Measurements from ENCODE around the gene FGD5.
A peak's percentile ranks its signal among the peaks of the same experiment; 100 is the strongest.

FGD5 gene

GRCh38 chr3:14907043-14907966 lies 88.5 kb downstream of the FGD5 start:
- DNase-seq (ENCODE audit: low read depth): no peak

- DNase-seq (ENCODE audit: low read depth): no peak
Observed at GRCh38 chr3:14909250-14909649, 90.5 kb downstream of the FGD5 start.

DNA sequence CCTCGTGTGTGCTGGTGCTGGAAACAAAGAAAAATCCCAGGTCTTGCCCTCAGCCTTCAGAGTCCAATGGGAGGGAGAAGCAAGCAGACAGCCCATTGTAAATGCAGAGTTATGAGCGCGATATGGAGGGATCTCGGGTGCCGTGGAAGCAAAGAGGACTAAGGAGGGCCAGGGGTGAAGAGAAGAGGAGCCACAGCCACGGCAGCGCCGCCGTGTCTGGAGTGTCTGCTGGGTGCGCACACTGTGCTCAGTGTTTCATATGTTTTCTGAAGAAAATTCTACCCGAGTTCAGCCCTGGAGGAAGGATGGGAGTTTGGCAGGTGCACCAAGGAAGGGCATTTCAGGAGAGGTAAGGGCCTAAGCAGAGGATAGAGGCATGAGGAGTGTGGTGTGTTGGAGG lies 92.9 kb downstream of the FGD5 start:
- no peak for DNase-seq (ENCODE audit: low read depth)

DNA sequence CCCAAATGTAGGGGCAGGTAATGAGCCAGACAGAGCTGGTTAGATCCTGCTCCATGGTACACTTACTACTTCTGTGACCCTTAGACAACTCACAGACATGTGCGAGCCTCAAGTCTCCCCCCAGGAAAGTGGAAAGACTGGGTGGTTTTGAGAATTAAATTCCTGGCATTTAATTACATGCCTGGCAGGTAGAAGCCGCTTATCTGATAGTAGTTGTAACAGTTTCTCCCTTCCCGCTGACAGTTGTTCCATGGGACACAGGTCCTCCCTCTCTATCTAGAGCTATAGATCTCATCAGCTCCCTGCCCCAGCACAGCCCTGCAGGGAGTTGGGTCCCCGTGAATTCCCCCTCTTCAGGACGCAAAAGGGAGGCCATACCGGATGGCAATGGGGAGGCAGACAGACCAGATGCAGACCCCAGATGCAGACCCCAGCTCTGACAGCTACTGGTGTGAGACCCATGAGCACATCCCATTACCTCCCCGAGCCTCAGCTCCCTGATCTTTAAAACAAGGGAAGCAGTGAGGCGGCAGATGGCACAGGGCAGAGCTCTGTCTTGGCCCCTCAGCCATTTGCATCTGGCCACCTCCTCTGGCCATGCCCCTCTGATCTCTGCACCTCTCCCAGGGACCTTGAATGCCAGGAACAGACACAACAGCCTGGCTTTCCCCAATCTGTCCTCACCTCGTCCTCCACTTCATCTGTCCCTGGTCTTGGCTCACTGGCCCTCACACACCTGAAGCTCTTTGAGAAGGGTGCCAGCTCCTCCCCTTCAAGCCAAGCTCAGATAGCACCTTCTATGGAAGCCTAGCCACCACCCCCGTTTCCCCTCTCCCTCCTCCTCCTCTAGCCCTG lies 94.5 kb downstream of the FGD5 start:
- DNase-seq (ENCODE audit: low read depth): no peak

GRCh38 chr3:14913926-14914778 lies 95.4 kb downstream of the FGD5 start:
- no peak for DNase-seq (ENCODE audit: low read depth)

DNA sequence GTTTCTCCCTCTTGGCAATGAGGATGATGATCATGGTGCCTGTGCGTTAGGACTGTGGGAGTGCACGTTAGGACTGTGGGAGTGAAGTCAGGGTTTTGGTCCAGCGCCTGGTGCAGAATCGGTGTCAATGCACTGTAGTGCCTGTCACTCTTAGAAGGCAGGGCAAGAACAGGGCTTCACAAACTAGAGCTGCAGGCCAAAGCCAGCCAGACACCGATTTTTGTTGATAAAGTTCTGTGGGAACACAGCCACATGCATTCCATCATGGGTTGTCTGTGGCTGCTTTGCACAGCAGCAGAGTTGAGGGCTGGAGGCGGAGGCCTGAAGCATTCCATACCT lies 96.0 kb downstream of the FGD5 start:
- DNase-seq (ENCODE audit: low read depth): no peak

GRCh38 chr3:14915636-14916222 lies 97.0 kb downstream of the FGD5 start:
- DNase-seq (ENCODE audit: low read depth): no peak

GRCh38 chr3:14918356-14918860 lies 99.6 kb downstream of the FGD5 start:
- DNase-seq (ENCODE audit: low read depth): no peak

DNA sequence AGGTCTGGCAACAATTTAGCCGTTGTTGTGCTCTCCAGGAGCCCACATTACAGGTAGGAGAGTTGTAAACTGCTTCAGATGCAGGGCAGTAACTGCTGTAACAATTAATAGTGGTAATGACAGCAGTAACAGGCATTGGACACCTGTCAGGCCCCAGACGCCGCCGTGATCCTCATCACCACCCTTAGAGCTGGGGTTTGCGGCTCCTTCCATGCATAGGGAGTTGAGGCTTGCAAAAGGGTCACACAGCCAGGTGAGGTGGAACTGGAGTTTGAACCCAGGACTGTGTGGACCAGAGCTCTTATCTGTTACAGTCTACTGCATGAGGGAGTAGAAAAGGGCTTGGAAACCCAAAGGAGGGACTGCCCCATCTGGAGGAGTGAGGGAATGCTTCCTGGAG lies 101.8 kb downstream of the FGD5 start:
- DNase-seq (ENCODE audit: low read depth): no peak

- DNase-seq (ENCODE audit: low read depth): peak; percentile 54
Observed at GRCh38 chr3:14921034-14921616, 102.4 kb downstream of the FGD5 start.

GRCh38 chr3:14921811-14922705 lies 103.3 kb downstream of the FGD5 start:
- DNase-seq (ENCODE audit: low read depth): no peak

GRCh38 chr3:14922863-14923262 lies 104.1 kb downstream of the FGD5 start:
- no peak for DNase-seq (ENCODE audit: low read depth)

- DNase-seq (ENCODE audit: low read depth): no peak
Observed at GRCh38 chr3:14923476-14923875, 104.7 kb downstream of the FGD5 start.

GRCh38 chr3:14925729-14926591 lies 107.2 kb downstream of the FGD5 start:
- DNase-seq (ENCODE audit: low read depth): peak; percentile 35

DNA sequence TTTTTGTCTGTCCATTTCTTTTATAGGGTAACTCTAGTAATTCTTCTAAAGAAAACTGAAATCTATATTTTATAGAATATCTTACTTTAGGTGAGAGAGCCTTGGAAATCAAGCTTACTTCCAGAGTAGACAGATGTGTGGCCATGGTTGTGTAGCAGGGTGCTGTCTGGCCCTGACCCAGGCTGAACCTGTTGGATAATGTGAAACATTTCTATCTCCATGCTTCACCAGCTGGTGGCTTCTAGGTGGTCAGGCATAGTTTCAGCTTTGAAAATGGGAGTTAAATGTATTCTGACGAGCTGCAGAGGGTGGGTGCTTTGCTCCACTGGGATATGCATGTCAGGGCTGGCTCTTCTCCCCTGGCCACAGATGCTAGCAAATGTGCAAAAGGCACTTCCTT lies 107.8 kb downstream of the FGD5 start:
- no peak for DNase-seq (ENCODE audit: low read depth)

DNA sequence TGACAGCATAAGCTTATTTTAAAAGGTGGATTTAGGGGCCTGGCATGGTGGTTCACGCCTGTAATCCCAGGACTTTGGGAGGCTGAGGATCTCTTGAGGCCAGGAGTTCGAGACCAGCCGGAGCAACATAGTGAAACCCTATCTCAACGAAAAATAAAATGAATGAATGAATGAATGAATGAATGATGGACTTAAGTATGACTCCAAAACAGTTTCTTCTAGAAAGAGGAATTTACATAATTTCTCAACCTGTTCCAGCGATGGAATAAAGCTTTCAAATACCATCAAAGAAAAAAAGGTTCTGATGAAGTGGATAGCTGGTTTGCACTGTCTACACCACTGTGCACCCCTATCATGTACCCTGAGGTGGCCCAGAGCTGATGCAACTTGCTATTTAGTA lies 108.5 kb downstream of the FGD5 start:
- no peak for DNase-seq (ENCODE audit: low read depth)

- no peak for DNase-seq (ENCODE audit: low read depth)
Observed at GRCh38 chr3:14929310-14930074, 110.7 kb downstream of the FGD5 start.

DNA sequence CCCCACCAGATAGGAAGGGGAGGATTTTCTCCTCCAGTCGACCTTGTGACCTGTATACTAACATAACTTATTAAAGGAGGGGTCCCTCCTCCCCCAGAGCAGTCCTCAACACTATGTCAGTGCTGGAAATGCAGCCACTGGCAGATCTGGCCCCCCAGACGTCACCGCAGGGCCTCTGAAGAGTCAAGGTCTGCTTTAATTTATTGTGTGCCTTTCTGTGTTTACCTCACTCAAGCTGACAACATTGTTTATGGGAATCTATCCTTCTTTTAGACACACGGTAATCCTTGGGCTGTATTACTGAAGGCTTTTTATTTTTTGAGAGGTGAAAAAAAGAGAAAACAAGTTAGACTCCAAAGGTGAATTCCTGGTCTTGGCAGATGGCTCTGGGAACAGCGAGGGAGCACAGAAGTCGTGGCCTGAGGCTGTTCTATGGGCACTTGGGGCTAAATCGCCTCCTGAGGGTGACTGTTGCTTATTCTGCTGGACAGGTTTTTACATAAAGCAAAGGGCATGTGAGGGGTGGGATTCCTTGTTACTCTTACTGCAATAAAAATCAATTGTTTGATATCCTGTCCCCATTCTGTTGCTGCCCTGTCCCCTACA lies 115.2 kb downstream of the FGD5 start:
- DNase-seq (ENCODE audit: low read depth): no peak

All from stromal cell of bone marrow (primary cell).